SU-DHL-6 (cell line): ENCODE measurements around the gene WBP4.

Source experiments
- H2AFZ ChIP-seq: fragments of 200-600 bp; sonication (generic); 2 replicates; pipeline ENCODE4 v1.6.1; 2014; ENCODE audit warnings: low read depth, mild to moderate bottlenecking, moderate library complexity, mixed read lengths, antibody characterized with exemption, low read length; ENCODE audit not compliant: severe bottlenecking
- H3F3A ChIP-seq: fragments of 200-600 bp; shearing (Covaris generic); 2 replicates; pipeline ENCODE4 v1.6.0; 2016; ENCODE audit warnings: antibody characterized with exemption, mild to moderate bottlenecking; ENCODE audit not compliant: insufficient read depth
- H3K27ac ChIP-seq: fragments of 200-600 bp; sonication (generic); 2 replicates; pipeline ENCODE4 v1.5.1; 2016; ENCODE audit warnings: low read depth, mild to moderate bottlenecking, low read length, moderate library complexity, mixed read lengths
- H3K27me3 ChIP-seq: fragments of 200-600 bp; sonication (generic), shearing (Covaris generic); 2 replicates; pipeline ENCODE4 v1.6.0; 2014; ENCODE audit warnings: mild to moderate bottlenecking, low read length
- H3K36me3 ChIP-seq: fragments of 200-600 bp; sonication (generic); 2 replicates; pipeline ENCODE4 v1.6.1; 2014; ENCODE audit warnings: mild to moderate bottlenecking, low read length, mixed read lengths
- H3K4me2 ChIP-seq: fragments of 300-600, 200-600 bp; shearing (Covaris generic), sonication (generic); 2 replicates; pipeline ENCODE4 v1.6.0; 2014; ENCODE audit warnings: low read length, low read depth, mild to moderate bottlenecking; ENCODE audit not compliant: poor library complexity, severe bottlenecking
- H3K4me3 ChIP-seq: fragments of 200-600 bp; sonication (generic); 2 replicates; pipeline ENCODE4 v1.5.1; 2014; ENCODE audit warnings: antibody characterized with exemption, low read length, mild to moderate bottlenecking, mixed read lengths; ENCODE audit not compliant: insufficient read depth, poor library complexity, severe bottlenecking
- H3K79me2 ChIP-seq: fragments of 200-600 bp; sonication (generic); 2 replicates; pipeline ENCODE4 v1.6.1; 2014; ENCODE audit warnings: mild to moderate bottlenecking, low read length, moderate library complexity; ENCODE audit not compliant: insufficient read depth
- H3K9ac ChIP-seq: fragments of 200-600 bp; sonication (generic); 2 replicates; pipeline ENCODE4 v1.7.0; 2014; ENCODE audit warnings: mild to moderate bottlenecking, low read length
- H3K9me2 ChIP-seq: fragments of 200-600 bp; sonication (generic); replicated peaks from 2 replicates; pipeline ENCODE4 v1.6.1; 2014; ENCODE audit warnings: low read length; ENCODE audit not compliant: insufficient read depth
- H3K9me3 ChIP-seq: fragments of 200-600 bp; sonication (generic); 2 replicates; pipeline ENCODE4 v1.6.1; 2014; ENCODE audit warnings: low read length, mixed read lengths; ENCODE audit not compliant: insufficient read depth
- H4K20me1 ChIP-seq: fragments of 200-600 bp; sonication (generic); 2 replicates; pipeline ENCODE4 v1.6.1; 2014; ENCODE audit warnings: low read depth, mild to moderate bottlenecking, antibody characterized with exemption, low read length, moderate library complexity, mixed read lengths
- CTCF ChIP-seq: fragments of 200-600 bp; sonication (generic); IDR thresholded peaks from one replicate; pipeline ENCODE4 v1.5.1; 2017; ENCODE audit warnings: antibody characterized with exemption, mild to moderate bottlenecking, low read length, moderate library complexity; ENCODE audit not compliant: insufficient read depth, poor library complexity, severe bottlenecking
- EZH2phosphoT487 ChIP-seq: fragments of 200-600 bp; sonication (generic), shearing (Covaris generic); conservative IDR thresholded peaks from 2 replicates; pipeline ENCODE4 v1.6.1; 2018; ENCODE audit warnings: mild to moderate bottlenecking, antibody characterized with exemption, low read length, moderate library complexity, mixed read lengths

Gene WBP4, protein sequence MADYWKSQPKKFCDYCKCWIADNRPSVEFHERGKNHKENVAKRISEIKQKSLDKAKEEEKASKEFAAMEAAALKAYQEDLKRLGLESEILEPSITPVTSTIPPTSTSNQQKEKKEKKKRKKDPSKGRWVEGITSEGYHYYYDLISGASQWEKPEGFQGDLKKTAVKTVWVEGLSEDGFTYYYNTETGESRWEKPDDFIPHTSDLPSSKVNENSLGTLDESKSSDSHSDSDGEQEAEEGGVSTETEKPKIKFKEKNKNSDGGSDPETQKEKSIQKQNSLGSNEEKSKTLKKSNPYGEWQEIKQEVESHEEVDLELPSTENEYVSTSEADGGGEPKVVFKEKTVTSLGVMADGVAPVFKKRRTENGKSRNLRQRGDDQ

DNA sequence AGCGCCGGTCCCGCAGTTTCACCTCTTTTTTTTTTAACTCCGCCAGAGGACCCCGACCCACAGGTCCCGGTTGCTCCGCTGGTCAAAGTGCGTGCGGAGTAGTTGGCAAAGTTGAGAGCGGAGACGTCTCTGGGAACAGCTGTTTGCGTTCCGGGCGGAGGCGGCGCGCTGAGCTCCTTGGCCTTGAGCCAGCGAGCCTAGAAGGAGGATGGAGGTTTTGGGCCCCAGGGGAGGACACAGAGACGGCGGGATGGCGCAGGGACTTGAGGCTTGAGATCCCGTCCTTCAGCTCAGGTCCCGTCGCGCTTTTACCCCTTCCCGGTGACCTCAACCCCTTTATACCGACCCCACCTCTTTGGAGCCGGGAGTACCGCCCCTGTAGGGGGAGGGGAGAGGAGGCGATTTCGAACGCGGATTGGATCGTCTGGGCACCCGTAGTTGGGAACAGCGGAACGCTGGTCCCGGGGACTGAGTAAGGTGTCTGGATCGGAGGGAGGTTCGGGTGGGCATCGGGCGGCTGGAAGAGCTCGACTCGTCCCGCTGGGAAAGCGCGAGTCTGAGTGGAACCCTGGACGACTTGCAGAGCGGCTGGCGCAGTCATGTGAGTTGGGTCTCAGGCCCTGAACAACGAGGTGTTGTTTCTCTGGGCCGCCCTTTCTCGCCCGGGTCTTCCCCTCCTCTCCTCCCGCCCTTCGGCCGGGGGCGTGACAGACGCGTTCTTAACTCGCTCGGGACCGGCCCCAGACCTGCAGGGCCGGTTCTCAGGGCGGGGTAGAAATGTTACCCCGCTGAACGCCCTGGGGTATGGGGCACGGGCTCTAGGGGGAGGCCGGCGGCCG lies at the start of gene WBP4:
WBP4 (plus strand) TSS at position 435 of the 839 bp plus-strand sequence; CDS start at position 600, 165 bp downstream.
- Histone ChIP-seq H4K20me1 (no peaks in the 10 kb centered on the region), H3K79me2 (peaks cover 77% of the 10 kb centered on the region), H3K9me3 (no peaks in the 10 kb centered on the region), H3K9me2 (no peaks in the 10 kb centered on the region), H3F3A (peaks cover 29% of the 10 kb centered on the region), H3K4me2 (peak within 1 kb of the TSS; percentile 96), H3K27ac (peak within 1 kb of the TSS; percentile 95), H2AFZ (peak within 1 kb of the TSS; percentile 79), H3K36me3 (peaks cover 31% of the 10 kb centered on the region), H3K4me3 (peak within 1 kb of the TSS; percentile 98), H3K9ac (peak within 1 kb of the TSS; percentile 91), H3K27me3 (no peaks in the 10 kb centered on the region)
- TF ChIP-seq EZH2phosphoT487 (no peak), CTCF (no peak)

GRCh38 chr13:41012536-41012935 lies 48.8 kb upstream of the WBP4 start:
- peak overlapping the region; percentile 99 for H3K4me2 ChIP-seq
- peaks cover 15% of the 10 kb centered on the region; the same call in 1 of the 2 replicates for H4K20me1 ChIP-seq
- no peak overlapping the region for H2AFZ ChIP-seq
- H3K36me3 ChIP-seq = peaks cover 33% of the 10 kb centered on the region
- H3K9me3 ChIP-seq = no peaks in the 10 kb centered on the region
- H3K79me2 ChIP-seq = peaks cover 98% of the 10 kb centered on the region
- H3K4me3 ChIP-seq = peak overlapping the region; percentile 22
- no peaks in the 10 kb centered on the region for H3K9me2 ChIP-seq
- H3K27me3 ChIP-seq = no peaks in the 10 kb centered on the region
- H3K9ac ChIP-seq = peak overlapping the region; percentile 28
- peak overlapping the region; percentile 98 for H3K27ac ChIP-seq
- TF ChIP-seq CTCF = no peak
- no peak for TF ChIP-seq EZH2phosphoT487
- peaks cover 75% of the 10 kb centered on the region for H3F3A ChIP-seq

GRCh38 chr13:41013835-41014234 lies 47.5 kb upstream of the WBP4 start:
- Histone ChIP-seq H4K20me1 (peaks cover 15% of the 10 kb centered on the region; the same call in 1 of the 2 replicates), H3K9me2 (no peaks in the 10 kb centered on the region), H3F3A (peaks cover 75% of the 10 kb centered on the region), H3K36me3 (peaks cover 42% of the 10 kb centered on the region), H2AFZ (no peak overlapping the region), H3K79me2 (peaks cover 98% of the 10 kb centered on the region), H3K9me3 (no peaks in the 10 kb centered on the region), H3K27me3 (no peaks in the 10 kb centered on the region), H3K4me3 (peak overlapping the region; percentile 60), H3K9ac (peak overlapping the region; percentile 83), H3K27ac (peak overlapping the region; percentile 98), H3K4me2 (peak overlapping the region; percentile 99)
- TF ChIP-seq CTCF = no peak
- no peak for TF ChIP-seq EZH2phosphoT487
